ENCODE data around the gene REXO2.

DNA sequence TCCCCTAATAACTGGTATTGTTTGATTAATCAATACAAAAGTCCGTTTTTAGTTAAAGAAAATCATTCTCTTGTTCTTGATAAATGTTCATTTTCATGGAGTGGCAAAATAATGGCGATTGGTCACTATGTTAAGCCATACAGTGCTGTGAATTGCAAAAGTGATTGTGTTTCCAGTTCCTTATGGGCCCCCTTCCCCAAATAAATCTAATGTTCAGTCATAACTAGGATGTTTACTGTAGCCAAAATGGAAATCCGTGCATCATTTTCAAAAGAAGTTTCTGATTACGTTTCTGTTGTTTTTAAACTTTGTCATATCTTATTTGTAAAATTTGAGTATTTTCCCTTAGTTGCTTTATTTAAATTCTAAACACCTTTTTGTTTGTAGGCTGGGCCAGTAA lies 38.0 kb upstream of the REXO2 start:
- TF ChIP-seq, protein P1, sequence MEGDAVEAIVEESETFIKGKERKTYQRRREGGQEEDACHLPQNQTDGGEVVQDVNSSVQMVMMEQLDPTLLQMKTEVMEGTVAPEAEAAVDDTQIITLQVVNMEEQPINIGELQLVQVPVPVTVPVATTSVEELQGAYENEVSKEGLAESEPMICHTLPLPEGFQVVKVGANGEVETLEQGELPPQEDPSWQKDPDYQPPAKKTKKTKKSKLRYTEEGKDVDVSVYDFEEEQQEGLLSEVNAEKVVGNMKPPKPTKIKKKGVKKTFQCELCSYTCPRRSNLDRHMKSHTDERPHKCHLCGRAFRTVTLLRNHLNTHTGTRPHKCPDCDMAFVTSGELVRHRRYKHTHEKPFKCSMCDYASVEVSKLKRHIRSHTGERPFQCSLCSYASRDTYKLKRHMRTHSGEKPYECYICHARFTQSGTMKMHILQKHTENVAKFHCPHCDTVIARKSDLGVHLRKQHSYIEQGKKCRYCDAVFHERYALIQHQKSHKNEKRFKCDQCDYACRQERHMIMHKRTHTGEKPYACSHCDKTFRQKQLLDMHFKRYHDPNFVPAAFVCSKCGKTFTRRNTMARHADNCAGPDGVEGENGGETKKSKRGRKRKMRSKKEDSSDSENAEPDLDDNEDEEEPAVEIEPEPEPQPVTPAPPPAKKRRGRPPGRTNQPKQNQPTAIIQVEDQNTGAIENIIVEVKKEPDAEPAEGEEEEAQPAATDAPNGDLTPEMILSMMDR (IDR thresholded peaks at IDR 0.05 in 8 of 11, conservative IDR thresholded peaks at IDR 0.05 in 3 of 11), result no peak
- TF ChIP-seq POLR2A (IDR thresholded peaks at IDR 0.05) (no peak), POLR2AphosphoS5 (IDR thresholded peaks at IDR 0.05) (no peak)

Data from spleen (tissue), 7 donors.